GM10248 (cell line): ENCODE results near the gene SYK.

Source experiments
- CTCF ChIA-PET: fragments of 300-600 bp; sonication (Branson Sonifier 250); formaldehyde crosslinking; extraction: SDS; loops from one replicate; lab custom pipeline; 2021; ENCODE audit warnings: antibody characterized with exemption; lab: Yijun Ruan, JAX
- POLR2A ChIA-PET: fragments of 350-650 bp; sonication (Branson Sonifier 250); formaldehyde crosslinking; extraction: SDS; loops from one replicate; lab custom pipeline; 2020; ENCODE audit warnings: antibody characterized with exemption; lab: Yijun Ruan, JAX
- DNase-seq: peaks from one replicate; pipeline ENCODE4 v3.0.0; 2012; ENCODE audit errors: extremely low spot score
- CTCF ChIP-seq: IDR thresholded peaks from 2 replicates; pipeline ENCODE4 v1.5.1; 2012; ENCODE audit warnings: mild to moderate bottlenecking, low read depth; ENCODE audit errors: extremely low read depth, missing control alignments, control extremely low read depth

The SYK gene

GRCh38 chr9:90826326-90827020 lies 24.9 kb downstream of the SYK start:
- ChIA-PET POLR2A (no interaction called here), CTCF (interaction anchor here (1.0 to 3.9 kb wide), 9 partner anchors 8 to 48 kb away, joined by 3 to 33 read pairs (median 4); partner anchors contain the start of gene SYK)
- no peak for DNase-seq
- TF ChIP-seq CTCF: no peak

- TF ChIP-seq CTCF: no peak
- CTCF ChIA-PET: interaction anchor here (1.0 to 3.9 kb wide), 4 partner anchors 12 to 48 kb away, joined by 4 to 33 read pairs (median 12); no protein-coding TSS in a partner anchor
- peak; percentile 67 for DNase-seq
- POLR2A ChIA-PET: no interaction called here
Measured at GRCh38 chr9:90827181-90827871, 25.7 kb downstream of the SYK start.

- CTCF ChIA-PET: interaction anchor here (1.4 kb wide), 1 partner anchor 14 kb away, joined by 5 read pairs; no protein-coding TSS in a partner anchor
- DNase-seq: no peak
- no peak for TF ChIP-seq CTCF
- POLR2A ChIA-PET: interaction anchor here (0.7 to 1.4 kb wide), 2 partner anchors 21 to 125 kb away, joined by 3 to 5 read pairs; no protein-coding TSS in a partner anchor
Measured at GRCh38 chr9:90830051-90830450, 28.4 kb downstream of the SYK start.

- no peak for DNase-seq
- POLR2A ChIA-PET: no interaction called here
- TF ChIP-seq CTCF: no peak
- CTCF ChIA-PET: interaction anchor here (1.4 kb wide), 1 partner anchor 42 kb away, joined by 4 read pairs; no protein-coding TSS in a partner anchor
Measured at GRCh38 chr9:90830977-90831376, 29.4 kb downstream of the SYK start.

GRCh38 chr9:90832261-90832660 lies 30.6 kb downstream of the SYK start:
- no peak for TF ChIP-seq CTCF
- ChIA-PET POLR2A (no interaction called here), CTCF (interaction anchor here (0.8 to 2.1 kb wide), 5 partner anchors 13 to 43 kb away, joined by 3 to 5 read pairs (median 4); no protein-coding TSS in a partner anchor)
- DNase-seq: no peak

GRCh38 chr9:90834828-90835595 lies 33.4 kb downstream of the SYK start:
- POLR2A ChIA-PET: no interaction called here
- peak; percentile 21 for TF ChIP-seq CTCF
- CTCF ChIA-PET: interaction anchor here (1.5 to 1.8 kb wide), 3 partner anchors 9 to 610 kb away, joined by 3 to 7 read pairs (median 4); no protein-coding TSS in a partner anchor
- no peak for DNase-seq
